ENCODE results near the gene OPHN1. TPM values are rescaled to one million over a fixed set of nuclear protein-coding genes. Genes with fewer than 3 reads are reported as not detected.

OPHN1 gene
- total and polyA plus RNA-seq, 2 donors (not counting 3 experiments of a cell fraction or from before 2014, with no cell fraction given): 3.9 to 6.7 TPM

- dilution Hi-C loops (cut with MboI; ENCODE audit: extremely low pct_ligation_motif_present, low sequenced_read_pairs) (no loop called here), intact Hi-C loops (cut with micrococcal nuclease) (loop anchor here (1.0 to 5.0 kb wide), 4 partner anchors 29 to 265 kb away; partner anchors contain the start of gene OPHN1)
- Histone ChIP-seq H3K4me2 (ENCODE audit: insufficient read depth, low read length) (no peak overlapping the region), H3K9me3 (replicated peaks; ENCODE audit: control insufficient read depth, insufficient read depth, low read length) (no peaks in the 10 kb centered on the region), H3K4me1 (ENCODE audit: control insufficient read depth, extremely low read depth, insufficient read depth, low read length) (no peaks in the 10 kb centered on the region), H3K27me3 (ENCODE audit: control insufficient read depth in 2 of 2, insufficient read depth in 2 of 2, low read length in 2 of 2) (no peaks in the 10 kb centered on the region), H3K36me3 (ENCODE audit: control insufficient read depth in 2 of 2, extremely low read depth in 1 of 2, insufficient read depth in 2 of 2, low read length in 2 of 2) (no peaks in the 10 kb centered on the region), H3K27ac (ENCODE audit: insufficient read depth, low read depth, low read length) (peak overlapping the region; percentile 57), H2AFZ (ENCODE audit: low read depth, low read length) (peak overlapping the region; percentile 13), H4K20me1 (replicated peaks; ENCODE audit: control insufficient read depth, extremely low read depth, insufficient read depth, low read length) (no peaks in the 10 kb centered on the region), H3K79me2 (ENCODE audit: control insufficient read depth, insufficient read depth, low read length) (no peaks in the 10 kb centered on the region), H3K9me1 (replicated peaks; ENCODE audit: control insufficient read depth, extremely low read depth, insufficient read depth, low read length) (no peaks in the 10 kb centered on the region), H3K9ac (replicated peaks; ENCODE audit: extremely low read depth, insufficient read depth, low read length) (no peak overlapping the region), H3K4me3 (replicated peaks in 1 of 3; ENCODE audit: insufficient read depth in 1 of 3, low read depth in 1 of 3, low read length in 3 of 3) (no peak overlapping the region)
- TF ChIP-seq JUN (IDR thresholded peaks at IDR 0.05; ENCODE audit: borderline replicate concordance, insufficient read depth, insufficient read length, low read depth) (peak; percentile 53), CTCF (IDR thresholded peaks at IDR 0.05; ENCODE audit: extremely low read depth in 1 of 2, insufficient read depth in 1 of 2, low read depth in 1 of 2, low read length in 2 of 2) (no peak), GATA2 (IDR thresholded peaks at IDR 0.05; ENCODE audit: insufficient read depth, insufficient read length, low read depth, low read length) (no peak), POLR2A (IDR thresholded peaks at IDR 0.05; ENCODE audit: low read depth, low read length) (no peak), EZH2 (IDR thresholded peaks at IDR 0.05; ENCODE audit: borderline replicate concordance, low read depth, low read length, severe bottlenecking) (no peak)
- ChIA-PET CTCF (interaction anchor here (1.0 to 3.9 kb wide), 7 partner anchors 21 to 269 kb away, joined by 4 to 59 read pairs (median 5); partner anchors contain the start of gene OPHN1), POLR2A (no interaction called here)
- no TSS peak for BruUV-seq (replicated peaks)
- DNase-seq (ENCODE audit: low read depth, low spot score): peak; percentile 14
- no peak for FAIRE-seq
Measured at GRCh38 chrX:68462197-68462596, 28.9 kb upstream of the OPHN1 start.

- Histone ChIP-seq H3K9me3 (replicated peaks; ENCODE audit: control insufficient read depth, insufficient read depth, low read length) (no peaks in the 10 kb centered on the region), H3K79me2 (ENCODE audit: control insufficient read depth, insufficient read depth, low read length) (no peaks in the 10 kb centered on the region), H3K4me3 (replicated peaks in 1 of 3; ENCODE audit: insufficient read depth in 1 of 3, low read depth in 1 of 3, low read length in 3 of 3) (no peak overlapping the region), H3K9me1 (replicated peaks; ENCODE audit: control insufficient read depth, extremely low read depth, insufficient read depth, low read length) (no peaks in the 10 kb centered on the region), H3K4me1 (ENCODE audit: control insufficient read depth, extremely low read depth, insufficient read depth, low read length) (no peaks in the 10 kb centered on the region), H3K27me3 (ENCODE audit: control insufficient read depth in 2 of 2, insufficient read depth in 2 of 2, low read length in 2 of 2) (no peaks in the 10 kb centered on the region), H4K20me1 (replicated peaks; ENCODE audit: control insufficient read depth, extremely low read depth, insufficient read depth, low read length) (no peaks in the 10 kb centered on the region), H3K9ac (replicated peaks; ENCODE audit: extremely low read depth, insufficient read depth, low read length) (no peak overlapping the region), H2AFZ (ENCODE audit: low read depth, low read length) (no peak overlapping the region), H3K27ac (ENCODE audit: insufficient read depth, low read depth, low read length) (no peak overlapping the region), H3K4me2 (ENCODE audit: insufficient read depth, low read length) (no peak overlapping the region), H3K36me3 (ENCODE audit: control insufficient read depth in 2 of 2, extremely low read depth in 1 of 2, insufficient read depth in 2 of 2, low read length in 2 of 2) (no peaks in the 10 kb centered on the region)
- dilution Hi-C loops (cut with MboI; ENCODE audit: extremely low pct_ligation_motif_present, low sequenced_read_pairs): no loop called here
- no TSS peak for BruUV-seq (replicated peaks)
- intact Hi-C loops (cut with micrococcal nuclease): loop anchor here (5.0 kb wide), 1 partner anchor 224 kb away; no protein-coding TSS in a partner anchor
- DNase-seq (ENCODE audit: low read depth, low spot score): no peak
- no peak for FAIRE-seq
- ChIA-PET CTCF (no interaction called here), POLR2A (no interaction called here)
- no peak for TF ChIP-seq POLR2A (IDR thresholded peaks at IDR 0.05; ENCODE audit: low read depth, low read length)
- TF ChIP-seq FOS (IDR thresholded peaks at IDR 0.05; ENCODE audit: borderline replicate concordance, insufficient read depth, low read length): no peak
- TF ChIP-seq JUN (IDR thresholded peaks at IDR 0.05; ENCODE audit: borderline replicate concordance, insufficient read depth, insufficient read length, low read depth): no peak
- TF ChIP-seq MAX (IDR thresholded peaks at IDR 0.05; ENCODE audit: insufficient read depth, insufficient read length): no peak
- no peak for TF ChIP-seq CTCF (IDR thresholded peaks at IDR 0.05; ENCODE audit: extremely low read depth in 1 of 2, insufficient read depth in 1 of 2, low read depth in 1 of 2, low read length in 2 of 2)
- no peak for TF ChIP-seq MYC (IDR thresholded peaks at IDR 0.05; ENCODE audit: low read depth, low read length)
Measured at GRCh38 chrX:68461576-68461975, 28.3 kb upstream of the OPHN1 start.

All from endothelial cell of umbilical vein (primary cell).